Epithelial cell of alveolus of lung (primary cell): ENCODE results near the gene TMCC3. TPM values are rescaled to one million over a fixed set of nuclear protein-coding genes. Genes with fewer than 3 reads are reported as not detected.

Experiments
- total RNA-seq: library from RNA; depleted of rRNA; stranded (reverse); fragments of >200 nt; gene quantifications from 2 replicates; pipeline ENCODE4 v1.2.1, GENCODE V29; 2015

The TMCC3 gene, protein sequence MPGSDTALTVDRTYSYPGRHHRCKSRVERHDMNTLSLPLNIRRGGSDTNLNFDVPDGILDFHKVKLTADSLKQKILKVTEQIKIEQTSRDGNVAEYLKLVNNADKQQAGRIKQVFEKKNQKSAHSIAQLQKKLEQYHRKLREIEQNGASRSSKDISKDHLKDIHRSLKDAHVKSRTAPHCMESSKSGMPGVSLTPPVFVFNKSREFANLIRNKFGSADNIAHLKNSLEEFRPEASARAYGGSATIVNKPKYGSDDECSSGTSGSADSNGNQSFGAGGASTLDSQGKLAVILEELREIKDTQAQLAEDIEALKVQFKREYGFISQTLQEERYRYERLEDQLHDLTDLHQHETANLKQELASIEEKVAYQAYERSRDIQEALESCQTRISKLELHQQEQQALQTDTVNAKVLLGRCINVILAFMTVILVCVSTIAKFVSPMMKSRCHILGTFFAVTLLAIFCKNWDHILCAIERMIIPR
- 0.08 and 1.6 TPM in 2 replicates for total RNA-seq

GRCh38 chr12:94650143-94651056, at the start of gene TMCC3:
Gene TMCC3 (minus strand): TSS chr12:94650557. CDS start chr12:94650430, 127 bp downstream.

Other genes with a start within 250 kb of the TMCC3 start
- gene CEP83, start 190.7 kb downstream of the TMCC3 start, total RNA-seq = 3.7 and 4.4 TPM in 2 replicates